Gastroesophageal sphincter (tissue), 4 donors: ENCODE measurements around the gene USP44. TPM values are rescaled to one million over a fixed set of nuclear protein-coding genes. Genes with fewer than 3 reads are reported as not detected.
A peak's percentile ranks its signal among the peaks of the same experiment; 100 is the strongest.
"Not testable (repeated sequence)": the region's sequence is repeated elsewhere in the genome, so short reads cannot be mapped to it uniquely, and the experiment has no call there.

Experiments used
- ATAC-seq: fragments of 150-250 bp; one replicate; pipeline ENCODE4 v1.9.1; 2016; ENCODE audit warnings: mild to moderate bottlenecking, moderate library complexity
- H3K27ac ChIP-seq, 4 donors: fragments of 200-600 bp; sonication (generic) in 3 of 4; 1 replicate in 3 of 4; 2 replicates in 1 of 4; pipeline ENCODE4 v1.5.1; 2016 to 2019
- H3K27me3 ChIP-seq: fragments of 200-600 bp; sonication (generic); one replicate; pipeline ENCODE4 v1.5.1; 2019
- H3K36me3 ChIP-seq, 2 donors: fragments of 200-600 bp; sonication (generic); one replicate each; pipeline ENCODE4 v1.5.1; 2019; ENCODE audit warnings: control low read depth in 1 of 2
- H3K4me1 ChIP-seq, 3 donors: fragments of 200-600 bp; sonication (generic); 1 replicate in 2 of 3; 2 replicates in 1 of 3; pipeline ENCODE4 v1.5.1; 2016 to 2019; ENCODE audit warnings: control low read depth in 2 of 3
- H3K4me3 ChIP-seq, 2 donors: fragments of 200-600 bp; sonication (generic); one replicate each; pipeline ENCODE4 v1.5.1; 2019; ENCODE audit warnings: mild to moderate bottlenecking in 1 of 2, moderate library complexity in 1 of 2
- H3K9me3 ChIP-seq, 3 donors: fragments of 200-600 bp; sonication (generic); one replicate each; pipeline ENCODE4 v1.5.1; 2017 to 2019; ENCODE audit warnings: control low read depth in 2 of 3
- EP300 ChIP-seq: sonication (generic); formaldehyde crosslinking; IDR thresholded peaks from one replicate; pipeline ENCODE4 v1.6.1; 2017; ENCODE audit warnings: antibody characterized with exemption, mild to moderate bottlenecking
- POLR2A ChIP-seq, 2 donors: fragments of 450-650 bp; IDR thresholded peaks; one replicate each; pipeline ENCODE4 v1.6.1; 2017; ENCODE audit warnings: antibody characterized with exemption in 2 of 2, mild to moderate bottlenecking in 2 of 2, moderate library complexity in 1 of 2
- POLR2AphosphoS5 ChIP-seq: sonication (generic); formaldehyde crosslinking; IDR thresholded peaks from one replicate; pipeline ENCODE4 v1.6.1; 2017; ENCODE audit warnings: antibody characterized with exemption
- WGBS, 2 donors: methylation state at CpG; one replicate each; pipeline ENCODE4 v1.1.5; 2018; ENCODE audit warnings: low coverage in 1 of 2; 5-methylcytosine and 5-hydroxymethylcytosine counted together
- total RNA-seq, 4 donors: library from RNA; depleted of rRNA; stranded (reverse); fragments of >200 nt; gene quantifications; one replicate each; pipeline ENCODE4 v1.1.0, GENCODE V29; 2016
- TF ChIP-seq, protein P1 (sequence below), 4 experiments: fragments of 200-600 bp in 2 of 4; fragments of 450-650 bp in 2 of 4; sonication (generic) in 1 of 4; IDR thresholded peaks; one replicate each; pipeline ENCODE4 v1.5.1; 2017 to 2019; ENCODE audit warnings: antibody characterized with exemption in 4 of 4, mild to moderate bottlenecking in 2 of 4, moderate library complexity in 2 of 4

The USP44 gene
- total RNA-seq, 4 donors from 2014 or later = 5.9 to 9.7 (median 6.0) TPM

DNA sequence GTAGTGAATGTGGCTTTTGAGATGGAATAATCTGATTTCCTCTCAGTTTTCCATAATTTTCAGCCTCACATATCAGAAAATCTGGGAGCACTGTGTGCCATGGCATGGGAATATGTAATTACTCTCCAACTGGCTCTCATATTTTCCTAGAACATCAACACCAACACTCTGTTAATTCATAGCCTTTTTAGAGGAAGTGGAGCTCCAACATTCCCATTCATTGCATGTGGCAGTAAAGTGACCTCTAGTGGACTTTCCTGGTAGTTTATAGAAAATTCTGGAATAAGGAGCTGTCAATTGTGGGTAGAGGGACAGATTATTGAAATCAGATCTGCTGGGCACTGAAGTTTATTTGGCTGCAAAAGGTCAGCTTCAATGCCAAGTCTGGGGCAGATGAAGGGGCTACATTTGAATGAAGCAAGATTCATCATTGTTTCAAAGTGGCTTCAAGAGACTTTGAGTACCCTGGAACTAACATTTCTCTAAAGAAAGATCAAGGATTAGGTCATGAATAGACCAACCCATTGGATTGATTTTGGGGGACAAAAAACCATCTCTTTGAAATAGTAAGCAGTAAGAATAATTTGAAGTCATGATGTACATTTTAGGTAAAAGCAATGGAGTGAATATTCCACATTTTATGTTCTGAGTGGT lies 23.6 kb upstream of the USP44 start:
- Histone ChIP-seq H3K27me3 (no peaks in the 10 kb centered on the region), H3K9me3 (no peaks in the 10 kb centered on the region), H3K4me1 (no peaks in the 10 kb centered on the region), H3K27ac (no peak overlapping the region), H3K4me3 (no peak overlapping the region), H3K36me3 (no peaks in the 10 kb centered on the region)
- ATAC-seq = no peak
- TF ChIP-seq, protein P1, sequence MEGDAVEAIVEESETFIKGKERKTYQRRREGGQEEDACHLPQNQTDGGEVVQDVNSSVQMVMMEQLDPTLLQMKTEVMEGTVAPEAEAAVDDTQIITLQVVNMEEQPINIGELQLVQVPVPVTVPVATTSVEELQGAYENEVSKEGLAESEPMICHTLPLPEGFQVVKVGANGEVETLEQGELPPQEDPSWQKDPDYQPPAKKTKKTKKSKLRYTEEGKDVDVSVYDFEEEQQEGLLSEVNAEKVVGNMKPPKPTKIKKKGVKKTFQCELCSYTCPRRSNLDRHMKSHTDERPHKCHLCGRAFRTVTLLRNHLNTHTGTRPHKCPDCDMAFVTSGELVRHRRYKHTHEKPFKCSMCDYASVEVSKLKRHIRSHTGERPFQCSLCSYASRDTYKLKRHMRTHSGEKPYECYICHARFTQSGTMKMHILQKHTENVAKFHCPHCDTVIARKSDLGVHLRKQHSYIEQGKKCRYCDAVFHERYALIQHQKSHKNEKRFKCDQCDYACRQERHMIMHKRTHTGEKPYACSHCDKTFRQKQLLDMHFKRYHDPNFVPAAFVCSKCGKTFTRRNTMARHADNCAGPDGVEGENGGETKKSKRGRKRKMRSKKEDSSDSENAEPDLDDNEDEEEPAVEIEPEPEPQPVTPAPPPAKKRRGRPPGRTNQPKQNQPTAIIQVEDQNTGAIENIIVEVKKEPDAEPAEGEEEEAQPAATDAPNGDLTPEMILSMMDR (IDR thresholded peaks at IDR 0.05) = peak; percentile 46 to 75 (median 58)
- no peak for TF ChIP-seq EP300

- no peak for TF ChIP-seq POLR2AphosphoS5
- TF ChIP-seq, protein P1 (IDR thresholded peaks at IDR 0.05) = no peak
- no peak for TF ChIP-seq POLR2A (IDR thresholded peaks at IDR 0.05)
- no peak for TF ChIP-seq EP300
- H3K27ac ChIP-seq = no peak overlapping the region
- H3K4me3 ChIP-seq = no peak overlapping the region
- ATAC-seq = no peak
- no peaks in the 10 kb centered on the region for H3K27me3 ChIP-seq
- 28 to 49% methylated on average over 5 of the region's 10 CpGs for WGBS, 2 donors
- H3K36me3 ChIP-seq = no peaks in the 10 kb centered on the region
- no peaks in the 10 kb centered on the region for H3K4me1 ChIP-seq
- no peaks in the 10 kb centered on the region for H3K9me3 ChIP-seq
Measured at GRCh38 chr12:95573951-95574576, 22.8 kb upstream of the USP44 start.

DNA sequence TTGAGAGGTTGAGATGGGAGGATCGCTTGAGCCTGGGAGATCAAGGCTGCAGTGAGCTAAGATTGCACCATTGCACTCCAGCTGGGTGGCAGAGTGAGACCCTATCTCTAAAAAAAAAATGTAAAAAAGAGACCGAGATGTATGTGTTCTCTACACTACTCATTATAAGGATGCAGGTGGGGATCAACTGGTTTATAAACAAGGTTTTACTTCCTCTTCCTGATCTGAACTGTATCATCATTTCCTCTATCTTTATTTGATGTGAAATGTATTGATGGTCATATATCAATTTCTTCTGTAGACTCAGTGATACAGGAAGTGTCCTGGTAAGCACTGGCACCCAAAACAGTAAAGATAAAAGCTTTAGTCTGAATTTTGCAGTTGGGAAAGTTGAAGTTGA lies 20.1 kb upstream of the USP44 start:
- 89 to 97% methylated on average over 1 to 2 of the region's 2 CpGs for WGBS, 2 donors
- no peak for TF ChIP-seq POLR2AphosphoS5
- TF ChIP-seq POLR2A (IDR thresholded peaks at IDR 0.05) = no peak
- no peak for TF ChIP-seq EP300
- TF ChIP-seq, protein P1 (IDR thresholded peaks at IDR 0.05) = no peak
- no peak for ATAC-seq
- H3K9me3 ChIP-seq = no peaks in the 10 kb centered on the region
- H3K4me3 ChIP-seq = no peak overlapping the region
- no peaks in the 10 kb centered on the region for H3K27me3 ChIP-seq
- H3K4me1 ChIP-seq = no peaks in the 10 kb centered on the region
- no peaks in the 10 kb centered on the region for H3K36me3 ChIP-seq
- no peak overlapping the region for H3K27ac ChIP-seq

- ATAC-seq, H3K4me1 ChIP-seq, H3K4me3 ChIP-seq, H3K27me3 ChIP-seq, H3K36me3 ChIP-seq, H3K27ac ChIP-seq, H3K9me3 ChIP-seq: not testable (repeated sequence)
- WGBS, 2 donors = 86 to 100% methylated on average over 4 of the region's 10 CpGs
Measured at GRCh38 chr12:95568045-95568444, 16.8 kb upstream of the USP44 start.

DNA sequence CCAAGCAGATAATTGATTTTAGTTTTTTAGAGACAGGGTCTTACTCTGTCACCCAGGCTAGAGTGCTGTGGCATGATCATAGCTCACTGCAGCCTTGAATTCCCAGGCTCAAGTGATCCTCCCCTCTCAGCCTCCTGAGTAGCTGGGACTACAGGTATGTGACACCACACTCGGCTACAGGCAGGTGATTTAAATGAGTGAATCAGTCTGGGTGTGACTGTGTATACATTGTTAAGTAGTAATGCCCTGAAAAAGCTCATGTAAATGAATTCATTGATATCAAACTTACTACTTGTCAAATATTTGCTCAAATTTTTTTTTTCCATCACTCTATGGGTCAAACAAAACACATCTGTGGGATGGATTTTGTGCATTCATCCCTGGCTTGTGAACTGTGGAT lies 6.3 kb upstream of the USP44 start:
- 50% methylated on average over 1 of the region's 1 CpG; no CpG with 5 or more reads in 1 of the 2 donors for WGBS, 2 donors
- TF ChIP-seq EP300 = no peak

GRCh38 chr12:95554532-95555071 lies 3.3 kb upstream of the USP44 start:
- H3K9me3 ChIP-seq = no peaks in the 10 kb centered on the region
- no peaks in the 10 kb centered on the region for H3K36me3 ChIP-seq
- ATAC-seq = no peak
- WGBS, 2 donors = 55 to 58% methylated on average over 4 of the region's 4 CpGs
- no peak overlapping the region for H3K4me3 ChIP-seq
- TF ChIP-seq POLR2A (IDR thresholded peaks at IDR 0.05) (no peak), POLR2AphosphoS5 (no peak), EP300 (no peak)
- TF ChIP-seq, protein P1 (IDR thresholded peaks at IDR 0.05) = no peak
- no peaks in the 10 kb centered on the region for H3K27me3 ChIP-seq
- H3K27ac ChIP-seq = no peak overlapping the region
- H3K4me1 ChIP-seq = no peaks in the 10 kb centered on the region

More for the DNA sequence above, 6.3 kb upstream of the USP44 start:
- no peak overlapping the region for H3K4me3 ChIP-seq
- H3K9me3 ChIP-seq = no peaks in the 10 kb centered on the region
- no peak for ATAC-seq
- H3K27ac ChIP-seq = no peak overlapping the region
- no peaks in the 10 kb centered on the region for H3K36me3 ChIP-seq
- no peaks in the 10 kb centered on the region for H3K27me3 ChIP-seq
- no peaks in the 10 kb centered on the region for H3K4me1 ChIP-seq
